ENCODE results near the gene XYLT1.

The XYLT1 gene

GRCh38 chr16:17105239-17105797, 365.4 kb downstream of the XYLT1 start:
- in situ Hi-C loops (cut with HindIII; ENCODE audit: low sequenced_read_pairs) = no loop called here
- no peak for TF ChIP-seq CTCF (IDR thresholded peaks at IDR 0.05; ENCODE audit: low read depth, low read length)
- peak; percentile 2 for DNase-seq (ENCODE audit: low read depth, low spot score)

GRCh38 chr16:17104654-17105053, 366.1 kb downstream of the XYLT1 start:
- no peak for DNase-seq (ENCODE audit: low read depth, low spot score)
- TF ChIP-seq CTCF (IDR thresholded peaks at IDR 0.05; ENCODE audit: low read depth, low read length) = no peak
- in situ Hi-C loops (cut with HindIII; ENCODE audit: low sequenced_read_pairs) = no loop called here
- H3K4me3 ChIP-seq (ENCODE audit: low read depth, low read length) = no peak overlapping the region

More at GRCh38 chr16:17105239-17105797, 365.4 kb downstream of the XYLT1 start:
- H3K4me3 ChIP-seq (ENCODE audit: low read depth, low read length) = no peak overlapping the region

- in situ Hi-C loops (cut with HindIII; ENCODE audit: low sequenced_read_pairs) = no loop called here
- TF ChIP-seq CTCF (IDR thresholded peaks at IDR 0.05; ENCODE audit: low read depth, low read length) = no peak
- no peak overlapping the region for H3K4me3 ChIP-seq (ENCODE audit: low read depth, low read length)
- DNase-seq (ENCODE audit: low read depth, low spot score) = no peak
Measured at GRCh38 chr16:17103216-17103615, 367.5 kb downstream of the XYLT1 start.

- in situ Hi-C loops (cut with HindIII; ENCODE audit: low sequenced_read_pairs) = no loop called here
- TF ChIP-seq CTCF (IDR thresholded peaks at IDR 0.05; ENCODE audit: low read depth, low read length) = no peak
- DNase-seq (ENCODE audit: low read depth, low spot score) = no peak
- H3K4me3 ChIP-seq (ENCODE audit: low read depth, low read length) = no peak overlapping the region
Measured at GRCh38 chr16:17101646-17102045, 369.1 kb downstream of the XYLT1 start.

- in situ Hi-C loops (cut with HindIII; ENCODE audit: low sequenced_read_pairs) = no loop called here
- H3K4me3 ChIP-seq (ENCODE audit: low read depth, low read length) = no peak overlapping the region
- no peak for TF ChIP-seq CTCF (IDR thresholded peaks at IDR 0.05; ENCODE audit: low read depth, low read length)
- DNase-seq (ENCODE audit: low read depth, low spot score) = no peak
Measured at GRCh38 chr16:17098685-17099084, 372.1 kb downstream of the XYLT1 start.

GRCh38 chr16:17084130-17084529, 386.6 kb downstream of the XYLT1 start:
- DNase-seq (ENCODE audit: low read depth, low spot score) = no peak
- no peak overlapping the region for H3K4me3 ChIP-seq (ENCODE audit: low read depth, low read length)
- TF ChIP-seq CTCF (IDR thresholded peaks at IDR 0.05; ENCODE audit: low read depth, low read length) = no peak
- in situ Hi-C loops (cut with HindIII; ENCODE audit: low sequenced_read_pairs) = no loop called here

- in situ Hi-C loops (cut with HindIII; ENCODE audit: low sequenced_read_pairs) = no loop called here
- no peak for DNase-seq (ENCODE audit: low read depth, low spot score)
- TF ChIP-seq CTCF (IDR thresholded peaks at IDR 0.05; ENCODE audit: low read depth, low read length) = no peak
- no peak overlapping the region for H3K4me3 ChIP-seq (ENCODE audit: low read depth, low read length)
Measured at GRCh38 chr16:17083628-17084027, 387.1 kb downstream of the XYLT1 start.
